DOHH2 (cell line): Measurements from ENCODE around the gene C17orf114.

ENCODE experiments used
- EZH2phosphoT487 ChIP-seq: fragments of 200-600 bp; sonication (generic); IDR thresholded peaks from 2 replicates; pipeline ENCODE4 v1.6.1; 2017; ENCODE audit warnings: borderline replicate concordance, mild to moderate bottlenecking, antibody characterized with exemption, low read length, moderate library complexity, mixed read lengths
- TF ChIP-seq, protein P1 (sequence below): fragments of 200-600 bp; sonication (generic); IDR thresholded peaks from one replicate; pipeline ENCODE4 v1.5.1; 2014; ENCODE audit warnings: antibody characterized with exemption, mild to moderate bottlenecking, low read depth, low read length; ENCODE audit not compliant: poor library complexity, severe bottlenecking

DNA sequence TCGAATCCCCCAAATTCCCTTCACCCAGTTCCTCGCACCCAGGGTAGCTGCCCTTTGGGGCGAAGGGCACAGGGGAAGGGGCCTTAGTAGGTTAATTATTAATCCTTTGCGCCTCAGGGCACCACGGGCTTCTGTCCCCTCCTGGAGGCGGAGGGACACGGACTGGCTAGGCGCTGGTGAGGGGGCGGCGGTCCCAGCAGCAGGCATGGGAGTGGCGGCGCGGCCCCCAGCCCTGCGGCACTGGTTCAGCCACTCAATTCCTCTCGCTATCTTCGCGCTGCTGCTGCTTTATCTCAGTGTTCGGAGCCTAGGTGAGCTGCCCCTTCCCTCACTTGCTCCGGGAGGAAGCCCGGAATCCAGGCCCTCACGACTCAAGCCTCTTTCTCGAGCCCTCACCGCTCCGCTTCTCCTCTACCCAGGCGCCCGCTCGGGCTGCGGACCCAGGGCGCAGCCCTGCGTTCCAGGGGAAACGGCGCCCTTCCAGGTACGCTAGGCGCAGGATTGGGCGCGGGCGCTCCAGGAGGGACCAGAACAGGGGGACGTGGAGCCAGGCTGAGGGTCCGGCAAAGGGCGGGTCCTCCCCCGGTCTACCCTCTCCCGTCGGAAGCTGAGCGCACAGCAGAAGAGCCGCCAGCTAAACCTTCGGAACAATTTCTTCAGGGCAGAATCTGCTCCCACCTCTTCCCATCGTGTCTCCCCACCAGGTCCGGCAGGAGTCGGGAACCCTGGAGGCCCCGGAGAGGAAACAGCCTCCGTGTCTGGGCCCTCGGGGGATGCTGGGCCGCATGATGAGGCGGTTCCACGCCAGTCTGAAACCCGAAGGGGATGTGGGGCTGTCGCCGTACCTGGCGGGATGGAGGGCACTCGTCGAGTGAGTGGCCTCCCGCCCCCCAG lies 13.1 kb downstream of the C17orf114 start, which contains the start of gene GLTPD2:
- TF ChIP-seq, protein P1, sequence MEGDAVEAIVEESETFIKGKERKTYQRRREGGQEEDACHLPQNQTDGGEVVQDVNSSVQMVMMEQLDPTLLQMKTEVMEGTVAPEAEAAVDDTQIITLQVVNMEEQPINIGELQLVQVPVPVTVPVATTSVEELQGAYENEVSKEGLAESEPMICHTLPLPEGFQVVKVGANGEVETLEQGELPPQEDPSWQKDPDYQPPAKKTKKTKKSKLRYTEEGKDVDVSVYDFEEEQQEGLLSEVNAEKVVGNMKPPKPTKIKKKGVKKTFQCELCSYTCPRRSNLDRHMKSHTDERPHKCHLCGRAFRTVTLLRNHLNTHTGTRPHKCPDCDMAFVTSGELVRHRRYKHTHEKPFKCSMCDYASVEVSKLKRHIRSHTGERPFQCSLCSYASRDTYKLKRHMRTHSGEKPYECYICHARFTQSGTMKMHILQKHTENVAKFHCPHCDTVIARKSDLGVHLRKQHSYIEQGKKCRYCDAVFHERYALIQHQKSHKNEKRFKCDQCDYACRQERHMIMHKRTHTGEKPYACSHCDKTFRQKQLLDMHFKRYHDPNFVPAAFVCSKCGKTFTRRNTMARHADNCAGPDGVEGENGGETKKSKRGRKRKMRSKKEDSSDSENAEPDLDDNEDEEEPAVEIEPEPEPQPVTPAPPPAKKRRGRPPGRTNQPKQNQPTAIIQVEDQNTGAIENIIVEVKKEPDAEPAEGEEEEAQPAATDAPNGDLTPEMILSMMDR = no peak
- TF ChIP-seq EZH2phosphoT487 = no peak
